ENCODE measurements around the gene HNRNPM. TPM values are rescaled to one million over a fixed set of nuclear protein-coding genes. Genes with fewer than 3 reads are reported as not detected.

The HNRNPM gene
- total RNA-seq, 1 experiment from 2014 or later: 468 TPM

GRCh38 chr19:8530061-8530679 lies 85.4 kb downstream of the HNRNPM start:
- peaks cover 0 to 2% (median 0%) of the 10 kb centered on the region in 3 experiments; a peak in 3 of 7 replicates for H3K36me3 Mint-ChIP-seq (ENCODE audit: insufficient read depth in 1 of 3, low read depth in 3 of 3)
- Histone ChIP-seq H3K18ac (ENCODE audit: insufficient read length, low read depth, low read length) (no peak overlapping the region), H2BK5ac (ENCODE audit: insufficient read length, low read length) (no peak overlapping the region), H2BK15ac (ENCODE audit: low read depth, low read length) (no peak overlapping the region), H2BK20ac (ENCODE audit: low read depth, low read length, poor library complexity, severe bottlenecking) (no peak overlapping the region), H3K23me2 (ENCODE audit: insufficient read length, low read depth, low read length, poor library complexity, severe bottlenecking) (no peaks in the 10 kb centered on the region), H3K79me1 (ENCODE audit: insufficient read depth, low read depth, low read length, poor library complexity, severe bottlenecking) (no peaks in the 10 kb centered on the region), H3K27me3 (ENCODE audit: insufficient read depth, low read length) (no peaks in the 10 kb centered on the region), H3K23ac (ENCODE audit: insufficient read length, low read depth, low read length) (no peak overlapping the region), H3K14ac (ENCODE audit: insufficient read depth, low read length) (no peak overlapping the region; the same call in 1 of the 2 replicates), H4K91ac (ENCODE audit: insufficient read length, low read depth, low read length) (no peak overlapping the region), H4K20me1 (ENCODE audit: control insufficient read depth, insufficient read depth, insufficient read length) (no peaks in the 10 kb centered on the region), H2AFZ (ENCODE audit: low read length) (no peak overlapping the region), H2BK120ac (ENCODE audit: low read depth, low read length, poor library complexity, severe bottlenecking) (no peak overlapping the region), H3K9ac (ENCODE audit: extremely low read depth, insufficient read length, low read length) (no peak overlapping the region), H3K9me3 (ENCODE audit: control insufficient read depth, low read depth, low read length) (no peaks in the 10 kb centered on the region), H4K5ac (ENCODE audit: insufficient read length, low read depth, low read length) (no peak overlapping the region), H3K79me2 (ENCODE audit: insufficient read depth, low read length) (no peaks in the 10 kb centered on the region), H3K56ac (ENCODE audit: insufficient read length, low read depth, low read length) (no peak overlapping the region), H4K8ac (replicated peaks; ENCODE audit: insufficient read length, low read depth, low read length) (no peak overlapping the region), H2AK5ac (ENCODE audit: insufficient read length, low read length) (no peak overlapping the region), H3K4me1 (ENCODE audit: insufficient read depth, low read length) (peaks cover 3% of the 10 kb centered on the region; the same call in 1 of the 2 replicates), H3K4me2 (ENCODE audit: insufficient read depth, insufficient read length, low read length) (no peak overlapping the region), H3K4ac (ENCODE audit: low read depth, low read length) (no peak overlapping the region), H2BK12ac (ENCODE audit: insufficient read length, low read depth, low read length) (no peak overlapping the region), H3K27ac (ENCODE audit: insufficient read length, low read depth, low read length) (no peak overlapping the region), H3T11ph (ENCODE audit: low read length) (no peak overlapping the region)
- no peak for DNase-seq
- peaks cover 8 to 19% of the 10 kb centered on the region in 2 experiments for H3K4me1 Mint-ChIP-seq
- no peak for TF ChIP-seq CTCF (conservative IDR thresholded peaks at IDR 0.05)
- WGBS (ENCODE audit: extremely low coverage, insufficient read length, low lambda C conversion rate): no CpG with 5 or more reads among the region's 35 CpGs
- no peaks in the 10 kb centered on the region; a peak in 1 of 5 replicates for H3K9me3 Mint-ChIP-seq
- peaks cover 5% of the 10 kb centered on the region for H3K27me3 Mint-ChIP-seq (ENCODE audit: low read depth)
- H3K4me3 Mint-ChIP-seq: peak overlapping the region in 1 of 2 experiments; percentile 9; a peak in 1 of 5 replicates
- no peak overlapping the region; a peak in 1 of 7 replicates for H3K27ac Mint-ChIP-seq

All from H9 (cell line).